Measurements from ENCODE around the gene SLC35F3.

GRCh38 chr1:234315588-234315987, 411.1 kb downstream of the SLC35F3 start:
- TF ChIP-seq, protein P1, sequence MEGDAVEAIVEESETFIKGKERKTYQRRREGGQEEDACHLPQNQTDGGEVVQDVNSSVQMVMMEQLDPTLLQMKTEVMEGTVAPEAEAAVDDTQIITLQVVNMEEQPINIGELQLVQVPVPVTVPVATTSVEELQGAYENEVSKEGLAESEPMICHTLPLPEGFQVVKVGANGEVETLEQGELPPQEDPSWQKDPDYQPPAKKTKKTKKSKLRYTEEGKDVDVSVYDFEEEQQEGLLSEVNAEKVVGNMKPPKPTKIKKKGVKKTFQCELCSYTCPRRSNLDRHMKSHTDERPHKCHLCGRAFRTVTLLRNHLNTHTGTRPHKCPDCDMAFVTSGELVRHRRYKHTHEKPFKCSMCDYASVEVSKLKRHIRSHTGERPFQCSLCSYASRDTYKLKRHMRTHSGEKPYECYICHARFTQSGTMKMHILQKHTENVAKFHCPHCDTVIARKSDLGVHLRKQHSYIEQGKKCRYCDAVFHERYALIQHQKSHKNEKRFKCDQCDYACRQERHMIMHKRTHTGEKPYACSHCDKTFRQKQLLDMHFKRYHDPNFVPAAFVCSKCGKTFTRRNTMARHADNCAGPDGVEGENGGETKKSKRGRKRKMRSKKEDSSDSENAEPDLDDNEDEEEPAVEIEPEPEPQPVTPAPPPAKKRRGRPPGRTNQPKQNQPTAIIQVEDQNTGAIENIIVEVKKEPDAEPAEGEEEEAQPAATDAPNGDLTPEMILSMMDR (IDR thresholded peaks at IDR 0.05; ENCODE audit: poor library complexity): no peak
- TF ChIP-seq EZH2phosphoT487 (IDR thresholded peaks at IDR 0.05; ENCODE audit: low read depth, severe bottlenecking, unreplicated experiment): no peak
- TF ChIP-seq EZH2 (IDR thresholded peaks at IDR 0.05; ENCODE audit: borderline replicate concordance): no peak
